ENCODE data around the gene PPP1R36.

- peak; percentile 63 to 92 (median 80) for TF ChIP-seq CTCF (IDR thresholded peaks at IDR 0.05)
- peak; percentile 79 to 92 for TF ChIP-seq POLR2A (IDR thresholded peaks at IDR 0.05)
Observed at GRCh38 chr14:64540208-64541202, 9.3 kb upstream of the PPP1R36 start, which contains the start of gene HSPA2.

All from adrenal gland (tissue), 5 donors.